Thoracic aorta (tissue), 2 donors: Measurements from ENCODE around the gene ZNF700. TPM values are rescaled to one million over a fixed set of nuclear protein-coding genes. Genes with fewer than 3 reads are reported as not detected.
"Not testable (repeated sequence)": the region's sequence is repeated elsewhere in the genome, so short reads cannot be mapped to it uniquely, and the experiment has no call there.

ENCODE experiments used
- ATAC-seq: fragments of 150-250 bp; one replicate; pipeline ENCODE4 v1.8.0; 2017; ENCODE audit warnings: low read depth; ENCODE audit not compliant: insufficient number of reproducible peaks, low FRiP score
- DNase-seq: peaks from one replicate; pipeline ENCODE4 v3.0.0-alpha.2; 2020; ENCODE audit warnings: low spot score
- H3K27ac ChIP-seq, 2 donors: fragments of 200-600 bp; sonication (generic); 1 replicate in 1 of 2; 2 replicates in 1 of 2; pipeline ENCODE4 v1.5.1; 2016; ENCODE audit warnings: mild to moderate bottlenecking in 2 of 2, moderate library complexity in 2 of 2
- H3K27me3 ChIP-seq: fragments of 200-600 bp; sonication (generic); replicated peaks from 2 replicates; pipeline ENCODE4 v1.6.0; 2016; ENCODE audit warnings: mild to moderate bottlenecking; ENCODE audit not compliant: insufficient read depth
- H3K36me3 ChIP-seq: fragments of 200-600 bp; sonication (generic); one replicate; pipeline ENCODE4 v1.5.1; 2016
- H3K4me1 ChIP-seq, 2 donors: fragments of 200-600 bp; sonication (generic); 1 replicate in 1 of 2; 2 replicates in 1 of 2; pipeline versions ENCODE4 v1.5.1 to v1.6.0; 2016; ENCODE audit warnings: low read depth in 2 of 2, mild to moderate bottlenecking in 1 of 2; ENCODE audit not compliant: control insufficient read depth in 1 of 2
- H3K4me3 ChIP-seq: fragments of 200-600 bp; sonication (generic); 2 replicates; pipeline ENCODE4 v1.5.1; 2016; ENCODE audit warnings: mild to moderate bottlenecking
- H3K9me3 ChIP-seq: fragments of 200-600 bp; sonication (generic); 2 replicates; pipeline ENCODE4 v1.5.1; 2016
- CTCF ChIP-seq: fragments of 200-600 bp; sonication (generic); IDR thresholded peaks from one replicate; pipeline ENCODE4 v1.5.1; 2019; ENCODE audit warnings: antibody characterized with exemption
- total RNA-seq, 2 donors: library from RNA; depleted of rRNA; stranded (reverse); fragments of >200 nt; gene quantifications; one replicate each; pipeline versions ENCODE4 v1.1.0 to v1.2.3, GENCODE V29; 2016

Gene ZNF700
- total RNA-seq, 2 donors from 2014 or later = 12.5 to 20.0 TPM

- Histone ChIP-seq H3K4me3 (no peak overlapping the region), H3K4me1 (no peaks in the 10 kb centered on the region)
- no peak for ATAC-seq
These were observed 60.1 kb downstream of the ZNF700 start for GRCh38 chr19:11984986-11985385.

GRCh38 chr19:11986754-11987153, 61.8 kb downstream of the ZNF700 start:
- H3K4me1 ChIP-seq = no peaks in the 10 kb centered on the region
- H3K36me3 ChIP-seq = no peaks in the 10 kb centered on the region
- ATAC-seq (no peak), DNase-seq (no peak)
- no peaks in the 10 kb centered on the region for H3K27me3 ChIP-seq
- no peak for TF ChIP-seq CTCF
- H3K9me3 ChIP-seq = peaks cover 3% of the 10 kb centered on the region
- no peak overlapping the region for H3K27ac ChIP-seq
- peak overlapping the region; percentile 90 for H3K4me3 ChIP-seq

More at GRCh38 chr19:11984986-11985385, 60.1 kb downstream of the ZNF700 start:
- Histone ChIP-seq H3K27me3 (no peaks in the 10 kb centered on the region), H3K9me3 (peaks cover 19% of the 10 kb centered on the region), H3K36me3 (no peaks in the 10 kb centered on the region), H3K27ac (no peak overlapping the region)
- TF ChIP-seq CTCF = no peak
- no peak for DNase-seq

GRCh38 chr19:11987405-11988281, 62.7 kb downstream of the ZNF700 start:
- ATAC-seq = peak; percentile 79
- Histone ChIP-seq H3K4me1 (no peaks in the 10 kb centered on the region), H3K27ac (peak overlapping the region; percentile 77 to 90), H3K9me3 (peaks cover under 1% of the 10 kb centered on the region), H3K36me3 (no peaks in the 10 kb centered on the region), H3K4me3 (peak overlapping the region; percentile 90), H3K27me3 (no peaks in the 10 kb centered on the region)
- peak; percentile 96 for DNase-seq
- TF ChIP-seq CTCF = no peak

GRCh38 chr19:11989112-11989456, 64.2 kb downstream of the ZNF700 start:
- ATAC-seq (no peak), DNase-seq (no peak)
- H3K27ac ChIP-seq = no peak overlapping the region
- H3K4me3 ChIP-seq = peak overlapping the region; percentile 90
- TF ChIP-seq CTCF = no peak
- no peaks in the 10 kb centered on the region for H3K36me3 ChIP-seq
- H3K4me1 ChIP-seq = no peaks in the 10 kb centered on the region
- H3K9me3 ChIP-seq = no peaks in the 10 kb centered on the region
- no peaks in the 10 kb centered on the region for H3K27me3 ChIP-seq

GRCh38 chr19:11991921-11992320, 67.0 kb downstream of the ZNF700 start:
- not testable (repeated sequence) for H3K9me3 ChIP-seq, DNase-seq, H3K27ac ChIP-seq, H3K27me3 ChIP-seq, H3K4me3 ChIP-seq, H3K36me3 ChIP-seq, H3K4me1 ChIP-seq, ATAC-seq
